ENCODE results near the gene SLC51A.

GRCh38 chr3:196216681-196217211 is 412 bp downstream of the SLC51A start:
- TF ChIP-seq CTCF (IDR thresholded peaks at IDR 0.05) (no peak), POLR2A (IDR thresholded peaks at IDR 0.05) (no peak)
